HG03103 (cell line): ENCODE results near the gene EXOC3L2.
"Not testable (repeated sequence)": the region's sequence is repeated elsewhere in the genome, so short reads cannot be mapped to it uniquely, and the experiment has no call there.

ENCODE experiments used
- ATAC-seq: cut with Tn5 transposase; IDR thresholded peaks from one replicate; pipeline ENCODE4 v1.9.1; 2021; ENCODE audit warnings: low read depth; ENCODE audit not compliant: unreplicated experiment

EXOC3L2 gene

DNA sequence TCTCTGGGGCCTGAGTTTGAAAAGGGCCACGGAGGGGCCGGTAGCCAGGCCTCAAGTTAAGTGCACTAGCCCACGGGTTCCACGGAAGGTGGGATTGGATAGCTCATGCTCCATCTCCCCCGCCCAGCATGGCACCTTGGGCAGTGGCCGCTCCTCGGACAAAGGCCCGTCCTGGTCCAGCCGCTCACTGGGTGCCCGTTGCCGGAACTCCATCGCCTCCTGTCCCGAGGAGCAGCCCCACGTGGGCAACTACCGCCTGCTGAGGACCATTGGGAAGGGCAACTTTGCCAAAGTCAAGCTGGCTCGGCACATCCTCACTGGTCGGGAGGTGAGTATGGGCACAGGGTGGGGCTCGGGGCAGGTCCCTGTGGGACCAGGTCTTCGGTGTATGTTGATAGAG lies 13.7 kb upstream of the EXOC3L2 start:
- no peak for ATAC-seq

GRCh38 chr19:45256836-45257235 lies 11.6 kb upstream of the EXOC3L2 start:
- ATAC-seq, result no peak

- no peak for ATAC-seq
Observed at GRCh38 chr19:45255611-45256157, 10.5 kb upstream of the EXOC3L2 start.

DNA sequence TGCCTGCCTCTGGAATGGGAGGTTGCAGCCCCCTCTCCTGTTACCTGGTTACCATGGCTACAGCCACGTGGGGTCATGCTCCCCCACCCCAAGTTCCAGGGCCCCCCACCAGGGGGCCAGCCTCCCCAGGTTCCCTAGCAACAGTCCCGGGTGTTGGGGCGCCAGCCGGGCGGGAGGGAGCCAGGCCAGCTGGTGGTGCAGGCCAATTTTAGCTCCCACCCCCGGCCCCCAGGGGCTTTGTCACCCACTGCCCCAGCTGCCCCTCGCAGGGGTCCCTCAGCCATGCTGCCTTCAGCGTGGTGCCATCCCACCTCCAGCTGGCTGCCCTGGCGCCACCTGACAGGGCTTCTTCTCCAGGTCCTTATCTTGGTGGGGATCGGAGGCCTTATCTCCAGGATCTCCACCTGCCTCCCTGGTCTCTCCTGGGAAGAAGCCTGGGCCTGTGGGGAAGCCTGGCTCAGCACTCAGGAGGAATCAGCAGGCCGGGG lies 8.9 kb upstream of the EXOC3L2 start:
- ATAC-seq, result no peak

DNA sequence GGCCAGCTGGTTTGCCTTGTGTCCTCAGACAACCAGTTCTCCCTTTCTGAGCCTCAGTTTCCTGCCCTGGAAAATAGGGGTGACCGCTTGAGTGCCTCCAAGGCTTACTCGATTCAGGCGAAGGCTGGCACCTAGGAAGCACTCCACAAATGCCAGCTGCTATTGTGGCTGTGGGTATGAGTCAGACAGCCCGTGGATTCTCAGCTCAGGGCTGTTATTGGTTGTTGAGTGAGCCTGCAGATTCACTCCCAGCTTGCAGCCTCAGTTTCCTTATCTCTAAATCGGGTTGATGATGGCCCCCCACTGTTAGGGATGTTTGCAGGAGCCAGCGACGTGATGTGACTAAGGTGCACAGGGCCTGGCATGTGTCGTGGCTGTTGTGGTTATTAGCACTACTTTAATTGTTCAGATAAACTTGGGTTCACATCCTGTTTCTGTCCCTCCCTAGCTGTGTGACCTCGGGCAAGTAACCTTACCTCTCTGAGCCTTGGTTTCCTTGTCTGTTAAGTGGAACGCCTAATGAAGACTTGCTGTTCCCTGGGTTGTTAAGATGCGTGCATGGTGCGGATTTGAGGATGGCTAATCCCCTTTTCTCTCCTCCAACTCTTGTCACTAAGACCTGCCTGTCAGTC lies 8.3 kb upstream of the EXOC3L2 start:
- no peak for ATAC-seq

DNA sequence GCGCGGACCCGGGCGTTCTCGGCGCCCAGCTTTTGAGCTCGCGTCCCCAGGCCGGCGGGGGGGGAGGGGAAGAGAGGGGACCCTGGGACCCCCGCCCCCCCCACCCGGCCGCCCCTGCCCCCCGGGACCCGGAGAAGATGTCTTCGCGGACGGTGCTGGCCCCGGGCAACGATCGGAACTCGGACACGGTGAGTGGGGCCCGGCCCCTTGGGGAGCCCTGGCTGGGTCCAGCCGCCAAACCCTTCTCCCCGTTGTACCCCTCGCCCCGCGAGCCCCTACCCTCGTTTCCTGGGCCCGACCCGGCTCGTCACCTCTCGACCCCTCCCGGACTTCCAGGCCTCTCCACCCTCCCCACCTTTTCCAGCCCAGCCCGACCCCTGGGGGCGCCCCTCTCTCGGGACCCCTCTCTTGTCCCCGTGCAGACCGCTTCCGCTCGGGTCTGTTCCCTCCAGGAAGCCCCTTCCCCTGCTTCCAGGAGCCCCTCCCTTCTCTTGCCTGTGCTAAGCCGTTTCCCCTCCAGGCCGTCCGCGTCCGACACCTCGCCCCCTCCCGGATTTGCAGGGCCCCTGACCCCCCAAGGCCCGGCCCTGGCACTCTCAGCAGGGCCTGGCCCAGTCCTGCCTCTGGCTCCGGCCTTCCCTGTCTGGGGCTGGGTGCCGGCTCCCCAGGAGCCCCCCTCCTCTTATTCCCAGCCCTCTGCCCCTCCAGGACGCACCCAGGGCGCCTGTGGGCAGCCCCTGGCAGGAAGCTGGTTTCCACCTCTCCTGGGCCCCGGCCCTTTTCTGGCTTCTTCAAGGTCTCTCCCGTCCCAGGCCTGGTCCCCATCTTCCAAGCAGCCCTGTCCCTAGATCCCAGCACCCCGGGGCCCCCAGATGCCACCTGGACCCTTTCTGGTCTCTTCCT lies 6.5 kb upstream of the EXOC3L2 start:
- ATAC-seq, result no peak

DNA sequence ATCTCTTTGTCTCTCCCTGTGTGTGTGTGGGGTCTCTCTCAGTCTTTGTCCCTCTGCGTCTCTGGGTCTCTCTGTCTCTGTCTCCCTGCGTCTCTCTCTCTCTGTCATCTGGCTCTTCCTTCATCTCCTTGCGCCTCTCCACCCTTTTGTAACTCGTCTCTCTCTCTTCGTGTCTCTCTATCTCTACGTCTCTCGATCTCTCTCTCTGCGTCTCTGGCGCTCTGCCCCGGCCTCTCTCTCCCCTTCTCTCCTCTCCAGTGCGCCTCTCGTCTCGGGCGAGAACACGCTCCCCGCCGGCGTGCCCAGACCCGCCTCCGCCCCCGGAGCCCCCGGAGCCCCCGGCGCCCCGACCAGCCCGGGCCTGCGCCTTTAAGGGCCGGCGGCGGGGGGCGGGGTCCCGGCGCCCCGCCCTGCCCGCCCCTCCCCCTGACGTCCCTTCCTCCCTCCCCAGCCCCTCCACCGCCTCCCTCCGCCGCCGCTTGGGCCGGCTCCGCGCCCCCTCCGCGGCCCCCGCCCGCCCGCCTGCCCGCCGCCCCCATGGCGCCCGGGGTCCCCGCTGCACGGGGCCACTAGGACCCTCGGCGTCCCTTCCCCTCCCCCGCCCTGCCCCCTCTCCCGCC lies 5.7 kb upstream of the EXOC3L2 start, which contains the start of gene MARK4:
Gene MARK4, plus strand, starts transcription at position 440 of the 620 bp plus-strand sequence. CDS start 318 bp downstream, outside the sequence.
- no peak for ATAC-seq

DNA sequence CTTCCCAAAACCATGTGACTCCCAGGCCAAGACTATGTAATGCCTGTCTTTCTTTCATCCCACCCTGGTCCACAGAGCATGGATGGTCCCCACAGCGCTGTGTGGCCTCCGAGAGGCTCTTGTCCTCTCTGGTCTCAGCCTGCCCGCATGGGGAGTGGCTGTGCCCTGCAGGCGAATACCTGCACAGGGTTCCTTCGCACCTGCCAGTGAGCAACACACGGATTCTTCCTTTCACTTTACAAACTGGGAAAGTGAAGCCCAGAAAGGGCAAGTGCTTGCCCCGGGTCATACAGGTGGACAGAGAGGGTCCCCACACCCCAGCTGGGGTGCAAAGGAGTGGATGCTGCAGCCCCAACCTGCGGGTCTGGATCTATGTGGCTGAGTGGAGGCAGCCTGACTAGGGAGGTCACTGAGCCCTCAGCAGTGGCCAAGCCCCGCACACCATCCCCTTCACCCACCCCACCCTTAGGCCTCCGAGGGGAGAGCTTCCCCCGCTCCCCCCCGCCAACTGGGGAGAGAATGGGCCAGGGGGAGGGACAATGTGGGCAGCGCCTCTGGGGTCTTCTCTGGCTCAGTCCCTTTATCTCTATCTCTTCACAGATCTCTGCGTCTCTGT lies 5.1 kb upstream of the EXOC3L2 start:
- no peak for ATAC-seq

GRCh38 chr19:45249261-45250033 lies 4.2 kb upstream of the EXOC3L2 start:
- no peak for ATAC-seq

DNA sequence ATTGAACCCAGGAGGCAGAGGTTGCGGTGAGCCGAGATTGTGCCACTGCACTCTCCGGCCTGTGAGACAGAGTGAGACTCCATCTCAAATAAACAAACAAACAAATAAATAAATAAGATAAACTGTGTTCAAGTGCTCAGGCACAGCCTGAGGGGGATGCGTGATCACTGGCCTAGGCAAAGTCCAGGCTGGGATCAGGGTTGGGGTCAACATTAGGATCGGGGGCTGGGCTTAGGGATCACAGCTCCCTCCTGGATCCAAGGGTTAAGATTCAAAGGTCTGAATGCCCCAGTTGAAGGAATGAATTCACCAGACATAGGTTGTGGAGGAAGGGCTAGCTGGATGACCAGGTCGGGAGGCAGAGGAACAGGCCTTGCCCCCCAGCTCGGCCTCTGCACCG lies 1.9 kb upstream of the EXOC3L2 start:
- ATAC-seq, result no peak

DNA sequence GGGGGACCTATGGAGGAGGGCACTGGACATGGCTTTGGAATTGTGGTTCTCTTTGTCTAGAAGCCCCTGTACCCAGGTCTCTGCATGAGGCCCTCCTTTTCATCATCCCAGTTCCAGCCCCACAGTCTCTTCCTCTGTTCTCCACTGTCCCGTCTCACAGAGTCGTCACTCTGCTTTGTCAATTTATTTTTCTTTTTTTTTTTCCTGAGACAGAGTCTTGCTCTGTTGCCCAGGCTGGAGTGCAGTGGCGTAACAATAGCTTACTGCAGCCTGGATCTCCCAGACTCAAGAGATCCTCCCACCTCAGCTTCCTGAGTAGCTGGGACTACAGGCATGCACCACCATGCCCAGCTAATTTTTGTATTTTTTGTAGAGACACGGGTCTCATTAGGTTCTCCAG lies 619 bp upstream of the EXOC3L2 start:
- ATAC-seq, result no peak

GRCh38 chr19:45244133-45244794 lies 943 bp downstream of the EXOC3L2 start:
- no peak for ATAC-seq

GRCh38 chr19:45243144-45243732 lies 2.0 kb downstream of the EXOC3L2 start:
- no peak for ATAC-seq

DNA sequence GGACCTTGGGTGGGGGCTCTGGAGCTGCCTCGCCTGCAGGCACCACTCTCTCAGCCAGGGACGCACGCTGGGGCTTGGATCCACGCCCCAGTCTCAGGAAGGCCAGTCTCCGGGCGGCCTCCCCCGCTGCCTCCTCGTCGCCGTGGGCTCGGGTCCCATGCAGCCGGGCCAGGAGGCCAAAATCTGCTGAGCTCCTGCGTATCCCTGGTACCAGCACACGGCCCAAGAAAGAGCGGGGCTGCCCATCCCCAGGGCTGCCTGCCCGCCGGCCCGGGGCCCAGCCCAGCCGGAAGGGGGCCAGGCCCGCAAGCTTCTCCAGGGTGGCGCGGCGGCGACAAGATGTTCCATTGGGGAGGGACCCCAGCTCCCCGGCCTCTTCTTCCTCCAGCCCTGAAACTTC lies 6.7 kb downstream of the EXOC3L2 start:
- ATAC-seq, result no peak

DNA sequence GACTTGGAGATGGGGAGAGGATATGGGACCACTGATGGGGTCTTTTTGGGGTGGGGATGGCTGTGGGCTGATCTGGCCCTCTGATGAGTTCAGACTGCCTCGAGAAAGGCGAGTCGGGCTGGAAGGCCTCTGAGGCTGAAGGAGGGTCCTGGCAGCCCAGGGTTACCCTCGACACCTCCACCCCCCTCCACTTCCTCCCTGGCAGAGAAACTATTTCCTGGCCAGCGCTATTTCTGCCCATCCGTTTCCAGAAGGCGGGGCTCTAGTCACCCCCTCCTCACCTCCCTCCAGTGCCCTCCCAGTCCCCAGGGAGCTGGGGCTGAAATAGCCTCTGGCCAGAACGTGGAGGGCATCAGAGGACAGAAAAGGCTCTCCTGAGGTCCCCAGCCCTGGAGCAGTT lies 9.7 kb downstream of the EXOC3L2 start:
- ATAC-seq, result no peak

- ATAC-seq, result no peak
Observed at GRCh38 chr19:45234089-45234869, 10.9 kb downstream of the EXOC3L2 start.

GRCh38 chr19:45231891-45232290 lies 13.3 kb downstream of the EXOC3L2 start:
- no peak for ATAC-seq

GRCh38 chr19:45229056-45229455 lies 16.2 kb downstream of the EXOC3L2 start:
- ATAC-seq, result not testable (repeated sequence)
